Motor neuron (in vitro differentiated cells): ENCODE data around the gene VPS33B. TPM values are rescaled to one million over a fixed set of nuclear protein-coding genes. Genes with fewer than 3 reads are reported as not detected.
A peak's percentile ranks its signal among the peaks of the same experiment; 100 is the strongest.
"Not testable (repeated sequence)": the region's sequence is repeated elsewhere in the genome, so short reads cannot be mapped to it uniquely, and the experiment has no call there.

ENCODE experiments used
- ATAC-seq, 8 experiments: fragments of 200-7000 bp; cut with Tn5 transposase; replicated peaks in 6 of 8; 2 replicates each; pipeline ENCODE4 v1.8.0; 2021; ENCODE audit warnings: mild to moderate bottlenecking in 8 of 8, moderate library complexity in 8 of 8
- H3K27ac ChIP-seq, 2 donors: fragments of 250-450 bp; sonication (Bioruptor Pico); 2 replicates each; pipeline ENCODE4 v1.9.0; 2021; ENCODE audit warnings: antibody characterized with exemption in 2 of 2, mild to moderate bottlenecking in 2 of 2, moderate library complexity in 1 of 2
- H3K4me1 ChIP-seq, 2 donors: fragments of 250-450 bp; sonication (Bioruptor Pico); replicated peaks in 1 of 2; 2 replicates each; pipeline ENCODE4 v1.6.1; 2021; ENCODE audit warnings: antibody characterized with exemption in 2 of 2, mild to moderate bottlenecking in 2 of 2, moderate library complexity in 1 of 2
- H3K4me3 ChIP-seq, 5 donors: fragments of 250-450 bp; sonication (Bioruptor Pico); 2 replicates each; pipeline ENCODE4 v1.9.0; 2021; ENCODE audit warnings: antibody characterized with exemption in 5 of 5, mild to moderate bottlenecking in 5 of 5, moderate library complexity in 4 of 5
- WGBS, 10 experiments: fragments of 450-650 bp; shearing (Covaris generic); methylation state at CpG; one replicate each; pipeline ENCODE4 v1.0.0; 2022; 5-methylcytosine and 5-hydroxymethylcytosine counted together
- in situ Hi-C, 9 experiments: fragments of 400-800 bp; cut with MboI; loops; one replicate each; pipeline ENCODE4 v1.15.0; 2021; ENCODE audit warnings: low sequenced_read_pairs in 9 of 9, low pct_unique_long_range_greater_than_20kb in 2 of 9; ENCODE audit not compliant: unreplicated experiment in 9 of 9
- total RNA-seq, 8 experiments: library from RNA; unstranded; fragments of 300-600 nt; gene quantifications; 2 replicates each; pipeline versions ENCODE4 v1.2.3 to v1.2.4, GENCODE V29; 2022

The VPS33B gene
- total RNA-seq, 8 experiments from 2014 or later: 12.1 to 23.9 (median 17.5) TPM

DNA sequence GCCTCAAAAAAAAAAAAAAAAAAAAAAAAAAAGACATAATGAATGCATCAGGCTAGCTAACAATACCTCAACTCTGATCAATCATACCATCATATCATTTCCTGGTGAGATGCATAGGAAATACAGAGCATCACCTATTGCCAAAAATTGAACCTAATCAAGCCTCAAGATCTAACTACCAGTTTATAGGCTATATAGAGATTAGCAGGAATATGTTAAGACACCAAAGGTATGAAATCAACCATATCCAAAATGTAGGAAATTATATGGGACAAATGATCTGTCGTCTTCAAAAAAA is 387 bp upstream of the VPS33B start:
- peak overlapping the region; percentile 69 to 93 (median 88) for H3K4me3 ChIP-seq
- in situ Hi-C loops: no loop called here
- H3K27ac ChIP-seq: peak overlapping the region; percentile 59 to 60
- ATAC-seq: no peak
- 0 to 67% (median 30%) methylated on average over 1 of the region's 1 CpG; no CpG with 5 or more reads in 1 of the 10 experiments for WGBS, 10 experiments
- peaks cover 13% of the 10 kb centered on the region in 2 donors for H3K4me1 ChIP-seq

- in situ Hi-C loops: no loop called here
- Histone ChIP-seq H3K27ac (peak overlapping the region; percentile 59 to 60), H3K4me3 (peak overlapping the region; percentile 69 to 93 (median 88)), H3K4me1 (peaks cover 13% of the 10 kb centered on the region in 2 donors)
- peak in 7 of 8 experiments; percentile 8 to 29 (median 16) for ATAC-seq
- WGBS, 10 experiments: 0 to 20% (median 7%) methylated on average over 1 to 3 of the region's 4 CpGs; no CpG with 5 or more reads in 2 of the 10 experiments
These were observed 799 bp downstream of the VPS33B start for GRCh38 chr15:91021516-91022074.

- Histone ChIP-seq H3K27ac (no peak overlapping the region), H3K4me1 (peaks cover 12% of the 10 kb centered on the region in 2 donors), H3K4me3 (no peak overlapping the region)
- in situ Hi-C loops: no loop called here
- 20 to 100% (median 74%) methylated on average over 1 to 3 of the region's 3 CpGs; no CpG with 5 or more reads in 3 of the 10 experiments for WGBS, 10 experiments
- no peak for ATAC-seq
These were observed 4.2 kb downstream of the VPS33B start for GRCh38 chr15:91018158-91018557.

DNA sequence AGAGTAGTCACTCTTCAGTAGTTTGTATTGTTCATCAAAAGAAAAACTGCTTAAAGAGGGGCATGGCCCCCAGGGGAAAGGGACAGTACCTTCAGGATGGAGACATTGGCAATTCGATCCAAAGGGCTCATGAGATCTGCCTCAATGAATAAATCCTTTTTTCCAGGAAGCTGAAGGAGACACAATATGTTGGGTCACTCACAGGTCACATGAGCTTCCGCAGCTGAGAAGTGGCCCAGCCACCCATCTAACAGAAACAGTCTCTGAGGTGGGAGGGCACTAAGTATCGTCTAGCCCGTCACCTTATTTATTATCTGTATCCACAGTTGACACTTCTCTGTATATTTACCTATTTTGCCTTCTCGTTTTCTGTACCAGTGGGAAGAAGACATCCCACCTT is 4.7 kb downstream of the VPS33B start:
- Histone ChIP-seq H3K4me1 (peaks cover 9 to 10% of the 10 kb centered on the region in 2 donors), H3K4me3 (no peak overlapping the region), H3K27ac (no peak overlapping the region)
- no peak for ATAC-seq
- 63 to 100% (median 84%) methylated on average over 2 to 5 of the region's 5 CpGs; no CpG with 5 or more reads in 3 of the 10 experiments for WGBS, 10 experiments
- in situ Hi-C loops: no loop called here

DNA sequence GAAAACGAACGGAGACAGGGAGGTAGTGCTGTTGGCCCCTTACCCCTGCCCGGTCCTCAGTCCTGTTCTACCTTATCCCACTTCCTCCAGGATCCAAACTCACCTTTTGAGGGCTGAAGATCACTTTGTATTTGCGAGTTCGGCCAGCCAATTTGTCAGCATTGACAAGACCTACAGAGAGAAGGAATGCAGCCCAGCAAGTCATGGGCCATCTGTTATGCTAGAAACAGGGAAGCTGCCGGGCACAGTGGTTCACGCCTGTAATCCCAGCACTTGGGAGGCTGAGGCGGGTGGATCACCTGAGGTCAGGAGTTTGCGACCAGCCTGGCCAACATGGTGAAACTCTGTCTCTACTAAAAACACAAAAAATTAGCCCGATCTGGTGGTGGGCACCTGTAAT is 8.7 kb downstream of the VPS33B start:
- 75 to 100% (median 91%) methylated on average over 1 to 9 of the region's 10 CpGs; no CpG with 5 or more reads in 2 of the 10 experiments for WGBS, 10 experiments
- ATAC-seq, H3K4me1 ChIP-seq, H3K27ac ChIP-seq, in situ Hi-C loops, H3K4me3 ChIP-seq: not testable (repeated sequence)

DNA sequence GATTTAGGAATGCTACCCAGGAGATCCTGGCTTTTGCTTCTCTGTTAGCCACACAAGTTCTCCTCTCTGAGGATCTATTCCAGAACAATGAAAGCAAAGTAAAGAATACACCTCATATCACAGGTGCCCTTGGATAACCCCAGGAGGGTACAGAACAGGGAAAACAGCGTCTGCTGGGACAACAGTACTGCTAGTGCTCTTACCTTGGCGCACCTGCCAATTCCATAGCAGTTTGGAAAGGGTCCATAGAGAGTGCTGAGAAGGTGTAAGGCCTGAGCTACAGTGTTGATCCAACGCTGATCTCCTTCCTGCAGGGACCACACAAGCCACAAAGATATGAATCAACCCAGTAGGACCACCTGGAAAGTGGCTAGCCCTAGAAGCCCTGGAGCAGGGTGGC is 15.1 kb downstream of the VPS33B start:
- Histone ChIP-seq H3K27ac (no peak overlapping the region), H3K4me1 (no peaks in the 10 kb centered on the region), H3K4me3 (no peak overlapping the region)
- 33 to 100% (median 100%) methylated on average over 1 to 3 of the region's 3 CpGs; no CpG with 5 or more reads in 2 of the 10 experiments for WGBS, 10 experiments
- no peak for ATAC-seq
- in situ Hi-C loops: no loop called here

DNA sequence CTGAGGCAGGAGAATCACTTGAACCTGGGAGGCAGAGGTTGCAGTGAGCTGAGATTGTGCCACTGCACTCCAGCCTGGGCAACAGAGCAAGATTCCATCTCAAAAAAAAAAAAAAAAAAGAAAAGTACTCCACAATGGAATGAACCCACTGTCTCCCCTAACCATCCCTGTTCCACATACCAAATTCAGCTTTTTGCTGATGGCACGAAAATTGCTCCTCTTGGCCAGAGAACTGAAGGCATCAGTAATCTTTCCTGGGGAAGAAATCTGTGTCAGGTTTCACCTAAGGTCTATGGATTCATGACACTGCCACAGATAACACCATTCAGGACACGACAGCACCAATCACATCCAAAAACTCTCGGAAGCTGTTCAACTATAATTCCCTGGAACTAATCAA is 21.2 kb downstream of the VPS33B start:
- ATAC-seq: no peak
- WGBS, 10 experiments: 79 to 100% (median 100%) methylated on average over 1 to 3 of the region's 3 CpGs; no CpG with 5 or more reads in 4 of the 10 experiments
- in situ Hi-C loops: no loop called here
- Histone ChIP-seq H3K27ac (no peak overlapping the region), H3K4me1 (no peaks in the 10 kb centered on the region), H3K4me3 (no peak overlapping the region)

DNA sequence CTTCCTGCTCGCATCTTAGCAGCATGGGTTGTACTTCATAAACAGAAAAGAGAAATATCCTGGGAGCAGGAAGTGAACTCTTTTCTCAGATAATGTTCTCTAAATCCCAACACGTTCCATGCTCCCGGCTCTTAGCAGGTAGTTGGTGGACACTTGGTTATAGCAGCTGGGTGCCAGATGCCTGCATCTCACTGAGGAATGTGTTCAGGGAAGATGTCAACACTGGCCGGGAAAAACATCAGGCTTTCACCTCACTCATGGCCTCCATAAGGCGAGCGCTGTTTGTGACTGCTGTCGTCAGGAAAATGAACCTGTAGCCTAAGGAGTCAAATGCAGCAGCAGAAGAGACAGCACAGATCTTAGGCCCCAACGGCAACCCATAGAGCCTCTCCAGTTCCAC is 23.7 kb downstream of the VPS33B start:
- no peak overlapping the region for H3K4me3 ChIP-seq
- ATAC-seq: no peak
- in situ Hi-C loops: no loop called here
- peaks cover 0 to 5% of the 10 kb centered on the region in 2 donors for H3K4me1 ChIP-seq
- WGBS, 10 experiments: 39 to 100% (median 94%) methylated on average over 1 to 3 of the region's 8 CpGs; no CpG with 5 or more reads in 1 of the 10 experiments
- H3K27ac ChIP-seq: no peak overlapping the region

GRCh38 chr15:90994417-90995311 is 27.7 kb downstream of the VPS33B start, which contains the start of gene PRC1:
TSS of gene PRC1 (minus strand) at chr15:90994535. CDS start at chr15:90994417, 118 bp downstream.
- Histone ChIP-seq H3K4me1 (peaks cover 0 to 5% of the 10 kb centered on the region in 2 donors), H3K27ac (peak within 1 kb of the TSS; percentile 36 to 67), H3K4me3 (peak within 1 kb of the TSS; percentile 65 to 92 (median 76))
- peak; percentile 96 to 99 (median 99) for ATAC-seq
- 0 to 2% (median 0%) methylated on average over 2 to 15 of the region's 75 CpGs; no CpG with 5 or more reads in 2 of the 10 experiments for WGBS, 10 experiments
- in situ Hi-C loops: no loop called here

DNA sequence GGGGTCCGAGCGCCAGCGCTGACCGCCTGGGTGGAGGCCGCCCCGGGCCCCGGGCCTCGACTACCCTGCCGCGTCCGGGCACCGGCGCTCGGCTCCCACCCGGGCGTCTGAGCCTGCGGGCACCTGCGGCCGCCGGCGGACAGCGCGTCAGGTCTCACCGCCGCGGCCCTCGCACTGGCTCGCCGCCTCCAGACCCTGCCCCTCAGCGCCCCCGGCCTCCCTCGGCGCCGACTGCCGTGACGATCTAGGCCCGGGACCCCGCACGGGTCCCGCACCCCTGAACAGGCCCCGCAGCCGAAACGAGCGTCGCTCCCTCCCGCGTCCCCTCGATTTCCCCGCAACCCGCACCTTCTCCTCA is 28.4 kb downstream of the VPS33B start:
- H3K4me1 ChIP-seq: peaks cover 0 to 5% of the 10 kb centered on the region in 2 donors
- peak overlapping the region in 1 of 2 donors; percentile 67 for H3K27ac ChIP-seq
- peak overlapping the region; percentile 65 to 92 (median 76) for H3K4me3 ChIP-seq
- in situ Hi-C loops: no loop called here
- 1% methylated on average over 26 of the region's 50 CpGs; no CpG with 5 or more reads in 9 of the 10 experiments for WGBS, 10 experiments
- ATAC-seq: peak; percentile 20 to 35 (median 25)

DNA sequence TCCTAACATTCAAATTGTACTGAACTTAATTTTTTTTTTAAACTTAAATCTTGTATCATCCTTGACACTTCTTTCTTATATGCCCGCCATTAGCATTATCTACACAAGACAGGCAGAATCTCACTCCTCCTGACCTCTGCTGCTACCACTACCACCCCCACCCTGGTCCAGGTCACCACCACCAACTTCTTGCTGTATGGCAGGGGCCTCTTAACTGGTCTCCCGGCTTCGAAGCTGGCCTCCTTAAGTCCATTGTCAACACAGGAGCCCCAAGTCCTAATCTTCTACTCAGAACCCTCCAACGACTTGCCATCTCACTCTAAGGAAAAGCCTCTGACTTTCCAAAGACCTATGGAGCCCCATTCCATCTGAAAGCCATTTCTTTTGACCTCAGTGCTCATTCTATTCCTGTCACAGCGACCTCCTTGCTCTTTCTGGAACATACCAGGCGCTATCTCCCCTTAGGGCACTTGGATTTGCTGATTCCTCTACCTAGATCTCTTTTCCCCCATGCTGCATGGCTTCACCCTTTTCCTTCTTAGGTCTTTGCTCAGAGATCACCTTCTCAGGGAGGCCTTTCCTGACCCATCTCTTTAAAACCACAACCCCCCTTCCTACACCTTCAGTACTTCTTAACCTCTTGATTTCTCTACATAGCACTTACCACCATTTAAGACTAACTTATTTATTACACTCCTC is 30.7 kb downstream of the VPS33B start:
- WGBS, 10 experiments: 77 to 100% (median 92%) methylated on average over 1 to 6 of the region's 6 CpGs
- no peak overlapping the region for H3K27ac ChIP-seq
- in situ Hi-C loops: no loop called here
- no peak overlapping the region for H3K4me3 ChIP-seq
- ATAC-seq: no peak
- H3K4me1 ChIP-seq: peaks cover 0 to 5% of the 10 kb centered on the region in 2 donors

DNA sequence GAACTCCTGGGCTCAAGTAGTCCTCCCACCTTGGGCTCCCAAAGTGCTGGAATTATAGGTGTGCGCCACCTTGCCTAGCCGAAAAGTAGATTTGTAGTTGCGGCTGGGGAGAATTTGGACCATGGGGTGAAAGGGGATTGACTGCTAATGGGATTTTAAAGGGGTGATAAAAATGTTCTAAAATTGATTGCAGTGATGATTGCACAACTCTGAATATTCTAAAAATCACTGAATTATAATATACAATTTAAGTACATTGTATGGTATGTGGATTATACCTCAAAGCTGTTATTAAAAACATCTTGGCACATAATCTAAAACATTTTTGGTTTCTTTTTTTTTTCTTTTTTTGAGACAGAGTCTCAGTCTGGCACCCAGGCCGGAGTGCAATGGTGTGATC is 31.9 kb downstream of the VPS33B start:
- Histone ChIP-seq H3K4me1 (peaks cover 0 to 4% of the 10 kb centered on the region in 2 donors), H3K4me3 (no peak overlapping the region), H3K27ac (no peak overlapping the region)
- in situ Hi-C loops: no loop called here
- no peak for ATAC-seq
- 86 to 100% (median 98%) methylated on average over 2 to 4 of the region's 4 CpGs; no CpG with 5 or more reads in 2 of the 10 experiments for WGBS, 10 experiments
